Measurements from ENCODE around the gene FSTL3.
"Not testable (repeated sequence)": the region's sequence is repeated elsewhere in the genome, so short reads cannot be mapped to it uniquely, and the experiment has no call there.

DNA sequence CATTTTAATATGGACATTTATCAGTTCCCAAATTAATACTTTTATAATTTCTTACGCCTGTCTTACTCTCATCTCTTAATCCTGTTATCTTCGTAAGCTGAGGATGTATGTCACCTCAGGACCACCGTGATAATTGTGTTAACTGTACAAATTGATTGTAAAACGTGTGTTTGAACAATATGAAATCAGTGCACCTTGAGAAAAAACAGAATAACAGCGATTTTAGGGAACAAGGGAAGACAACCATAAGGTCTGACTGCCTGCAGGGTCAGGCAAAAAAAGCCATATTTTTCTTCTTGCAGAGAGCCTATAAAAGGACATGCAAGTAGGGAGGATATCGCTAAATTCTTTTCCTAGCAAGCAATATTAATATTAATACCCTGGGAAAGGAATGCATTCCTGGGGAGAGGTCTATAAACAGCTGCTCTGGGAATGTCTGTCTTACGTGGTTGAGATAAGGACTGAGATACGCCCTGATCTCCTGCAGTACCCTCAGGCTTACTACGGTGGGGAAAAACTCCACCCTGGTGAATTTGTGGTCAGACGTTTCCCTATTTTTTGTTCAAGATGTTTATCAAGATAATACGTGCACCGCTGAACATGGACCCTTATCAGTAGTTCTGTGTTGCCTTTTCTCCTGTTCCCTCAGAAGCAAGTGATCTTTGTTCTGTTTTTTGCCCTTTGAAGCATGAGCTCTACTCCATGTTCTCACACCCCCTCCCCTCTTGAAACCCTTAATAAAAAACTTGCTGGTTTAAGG lies 7.3 kb upstream of the FSTL3 start:
- TF ChIP-seq CEBPB (IDR thresholded peaks at IDR 0.05; ENCODE audit: low read depth, low read length); MAX (IDR thresholded peaks at IDR 0.05); YY1 (IDR thresholded peaks at IDR 0.05; ENCODE audit: low read depth, low read length); CTCF (IDR thresholded peaks at IDR 0.05; ENCODE audit: control extremely low read depth in 1 of 3, insufficient read depth in 1 of 3, low read depth in 1 of 3, low read length in 3 of 3); SP1 (IDR thresholded peaks at IDR 0.05; ENCODE audit: low read depth, low read length); ZNF274 (IDR thresholded peaks at IDR 0.05; ENCODE audit: borderline replicate concordance, extremely low read depth, low read length): not testable (repeated sequence)
